ENCODE results near the gene VWC2.
"Not testable (repeated sequence)": the region's sequence is repeated elsewhere in the genome, so short reads cannot be mapped to it uniquely, and the experiment has no call there.

VWC2 gene

GRCh38 chr7:49850921-49851613 is 77.6 kb downstream of the VWC2 start:
- DNase-seq, result no peak

GRCh38 chr7:49851614-49851934 is 78.1 kb downstream of the VWC2 start:
- DNase-seq, result not testable (repeated sequence)

GRCh38 chr7:49852619-49853462 is 79.4 kb downstream of the VWC2 start:
- peak in 32 of 58 donors; percentile 8 to 74 (median 24) for DNase-seq

GRCh38 chr7:49855281-49855980 is 82.0 kb downstream of the VWC2 start:
- no peak for DNase-seq

- no peak for DNase-seq
Observed at GRCh38 chr7:49860293-49860692, 86.9 kb downstream of the VWC2 start.

GRCh38 chr7:49866076-49866735 is 92.8 kb downstream of the VWC2 start:
- no peak for DNase-seq

- no peak for DNase-seq
Observed at GRCh38 chr7:49866910-49867309, 93.5 kb downstream of the VWC2 start.

- no peak for DNase-seq
Observed at GRCh38 chr7:49873420-49873819, 100.0 kb downstream of the VWC2 start.

- DNase-seq, result no peak
Observed at GRCh38 chr7:49875336-49875735, 101.9 kb downstream of the VWC2 start.

GRCh38 chr7:49876202-49876601 is 102.8 kb downstream of the VWC2 start:
- no peak for DNase-seq

- DNase-seq, result no peak
Observed at GRCh38 chr7:49878089-49878488, 104.7 kb downstream of the VWC2 start.

- no peak for DNase-seq
Observed at GRCh38 chr7:49878627-49879026, 105.2 kb downstream of the VWC2 start.

GRCh38 chr7:49883933-49884332 is 110.5 kb downstream of the VWC2 start:
- DNase-seq, result no peak

GRCh38 chr7:49885593-49886285 is 112.3 kb downstream of the VWC2 start:
- no peak for DNase-seq

- DNase-seq, result no peak
Observed at GRCh38 chr7:49892481-49892880, 119.0 kb downstream of the VWC2 start.

- DNase-seq, result no peak
Observed at GRCh38 chr7:49893131-49893530, 119.7 kb downstream of the VWC2 start.

GRCh38 chr7:49894543-49894942 is 121.1 kb downstream of the VWC2 start:
- DNase-seq, result no peak

GRCh38 chr7:49911909-49912308 is 138.5 kb downstream of the VWC2 start:
- peak in 11 of 58 donors; percentile 1 to 49 (median 13) for DNase-seq

- DNase-seq, result no peak
Observed at GRCh38 chr7:49926720-49927119, 153.3 kb downstream of the VWC2 start.

- DNase-seq, result no peak
Observed at GRCh38 chr7:49927631-49928030, 154.2 kb downstream of the VWC2 start.

- DNase-seq, result no peak
Observed at GRCh38 chr7:49928787-49929186, 155.3 kb downstream of the VWC2 start.
